Progenitor cell of endocrine pancreas (in vitro differentiated cells): Measurements from ENCODE around the gene CTNNA2. TPM values are rescaled to one million over a fixed set of nuclear protein-coding genes. Genes with fewer than 3 reads are reported as not detected.

ENCODE experiments used
- DNase-seq: peaks from one replicate; pipeline ENCODE4 v3.0.0; 2021; ENCODE audit warnings: low spot score; ENCODE audit not compliant: unreplicated experiment
- H3K27ac Mint-ChIP-seq: 2 replicates; pipeline ENCODE4 v1.8.0; 2021; ENCODE audit warnings: mild to moderate bottlenecking, moderate library complexity, mixed read lengths
- H3K27me3 Mint-ChIP-seq: 2 replicates; pipeline ENCODE4 v1.8.0; 2021; ENCODE audit warnings: mixed read lengths
- H3K36me3 Mint-ChIP-seq: 2 replicates; pipeline ENCODE4 v1.8.0; 2022; ENCODE audit warnings: mixed read lengths; ENCODE audit not compliant: insufficient read depth
- H3K4me1 Mint-ChIP-seq: 2 replicates; pipeline ENCODE4 v1.8.0; 2021; ENCODE audit warnings: low read depth, mixed read lengths
- H3K4me3 Mint-ChIP-seq: 2 replicates; pipeline ENCODE4 v1.8.0; 2021; ENCODE audit warnings: low read depth, mild to moderate bottlenecking, moderate library complexity, mixed read lengths
- H3K9me3 Mint-ChIP-seq: 2 replicates; pipeline ENCODE4 v1.8.0; 2021; ENCODE audit warnings: low read depth, mixed read lengths
- total RNA-seq: library from RNA; stranded (reverse); gene quantifications from 2 replicates; pipeline ENCODE4 v1.2.1, GENCODE V29; 2021
- TF ChIP-seq, protein P1 (sequence below): fragments of 200-600 bp; sonication (generic); IDR thresholded peaks from one replicate; pipeline ENCODE4 v1.5.0; 2021; ENCODE audit warnings: antibody characterized with exemption, mild to moderate bottlenecking; ENCODE audit not compliant: unreplicated experiment

Gene CTNNA2
- total RNA-seq, 1 donor from 2014 or later = 10.2 TPM

GRCh38 chr2:79945653-79946445 lies 433.0 kb downstream of the CTNNA2 start:
- Mint-ChIP-seq H3K36me3 (no peaks in the 10 kb centered on the region), H3K27me3 (no peaks in the 10 kb centered on the region), H3K4me1 (no peaks in the 10 kb centered on the region), H3K9me3 (no peaks in the 10 kb centered on the region), H3K27ac (no peak overlapping the region), H3K4me3 (no peak overlapping the region)
- TF ChIP-seq, protein P1, sequence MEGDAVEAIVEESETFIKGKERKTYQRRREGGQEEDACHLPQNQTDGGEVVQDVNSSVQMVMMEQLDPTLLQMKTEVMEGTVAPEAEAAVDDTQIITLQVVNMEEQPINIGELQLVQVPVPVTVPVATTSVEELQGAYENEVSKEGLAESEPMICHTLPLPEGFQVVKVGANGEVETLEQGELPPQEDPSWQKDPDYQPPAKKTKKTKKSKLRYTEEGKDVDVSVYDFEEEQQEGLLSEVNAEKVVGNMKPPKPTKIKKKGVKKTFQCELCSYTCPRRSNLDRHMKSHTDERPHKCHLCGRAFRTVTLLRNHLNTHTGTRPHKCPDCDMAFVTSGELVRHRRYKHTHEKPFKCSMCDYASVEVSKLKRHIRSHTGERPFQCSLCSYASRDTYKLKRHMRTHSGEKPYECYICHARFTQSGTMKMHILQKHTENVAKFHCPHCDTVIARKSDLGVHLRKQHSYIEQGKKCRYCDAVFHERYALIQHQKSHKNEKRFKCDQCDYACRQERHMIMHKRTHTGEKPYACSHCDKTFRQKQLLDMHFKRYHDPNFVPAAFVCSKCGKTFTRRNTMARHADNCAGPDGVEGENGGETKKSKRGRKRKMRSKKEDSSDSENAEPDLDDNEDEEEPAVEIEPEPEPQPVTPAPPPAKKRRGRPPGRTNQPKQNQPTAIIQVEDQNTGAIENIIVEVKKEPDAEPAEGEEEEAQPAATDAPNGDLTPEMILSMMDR = no peak
- DNase-seq = no peak

- H3K27ac Mint-ChIP-seq = no peak overlapping the region
- DNase-seq = no peak
- no peak overlapping the region for H3K4me3 Mint-ChIP-seq
- TF ChIP-seq, protein P1 = no peak
- no peaks in the 10 kb centered on the region for H3K27me3 Mint-ChIP-seq
- no peaks in the 10 kb centered on the region for H3K4me1 Mint-ChIP-seq
- no peaks in the 10 kb centered on the region for H3K36me3 Mint-ChIP-seq
- H3K9me3 Mint-ChIP-seq = no peaks in the 10 kb centered on the region
Observed at GRCh38 chr2:79947751-79948150, 434.9 kb downstream of the CTNNA2 start.

DNA sequence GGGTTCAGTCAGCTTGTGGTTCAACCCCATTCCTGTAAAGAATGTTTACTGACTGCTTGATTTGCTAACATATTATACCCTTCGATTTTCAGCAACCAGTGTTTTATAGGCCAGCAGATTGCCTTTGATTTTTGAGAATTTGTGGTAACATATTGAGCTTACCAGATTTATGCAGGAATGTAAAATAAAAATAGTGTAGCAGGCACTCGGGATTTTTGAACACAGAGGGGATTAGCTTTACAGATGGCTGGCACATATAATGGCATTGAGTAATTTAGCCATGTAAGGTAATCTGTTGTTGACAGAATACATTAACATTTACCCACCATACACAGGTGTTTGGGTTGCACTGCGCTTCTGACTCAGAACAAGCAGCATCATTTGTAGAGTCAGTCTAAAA lies 437.7 kb downstream of the CTNNA2 start:
- no peaks in the 10 kb centered on the region for H3K36me3 Mint-ChIP-seq
- H3K27me3 Mint-ChIP-seq = no peaks in the 10 kb centered on the region
- no peak for DNase-seq
- H3K27ac Mint-ChIP-seq = no peak overlapping the region
- H3K4me3 Mint-ChIP-seq = no peak overlapping the region
- H3K9me3 Mint-ChIP-seq = no peaks in the 10 kb centered on the region
- H3K4me1 Mint-ChIP-seq = no peaks in the 10 kb centered on the region
- TF ChIP-seq, protein P1 = no peak

- Mint-ChIP-seq H3K4me1 (no peaks in the 10 kb centered on the region), H3K36me3 (no peaks in the 10 kb centered on the region), H3K27me3 (peaks cover 2% of the 10 kb centered on the region), H3K4me3 (no peak overlapping the region), H3K27ac (no peak overlapping the region), H3K9me3 (no peaks in the 10 kb centered on the region)
- DNase-seq = no peak
- TF ChIP-seq, protein P1 = no peak
Observed at GRCh38 chr2:79952616-79953015, 439.8 kb downstream of the CTNNA2 start.

- no peaks in the 10 kb centered on the region for H3K9me3 Mint-ChIP-seq
- TF ChIP-seq, protein P1 = no peak
- DNase-seq = no peak
- H3K4me1 Mint-ChIP-seq = peaks cover 5% of the 10 kb centered on the region
- no peak overlapping the region for H3K27ac Mint-ChIP-seq
- H3K27me3 Mint-ChIP-seq = peaks cover 2% of the 10 kb centered on the region
- H3K36me3 Mint-ChIP-seq = no peaks in the 10 kb centered on the region
- no peak overlapping the region for H3K4me3 Mint-ChIP-seq
Observed at GRCh38 chr2:79960035-79960434, 447.2 kb downstream of the CTNNA2 start.
